Ascending aorta (tissue), 2 donors: ENCODE measurements around the gene PCDHB16. TPM values are rescaled to one million over a fixed set of nuclear protein-coding genes. Genes with fewer than 3 reads are reported as not detected.
A peak's percentile ranks its signal among the peaks of the same experiment; 100 is the strongest.
"Not testable (repeated sequence)": the region's sequence is repeated elsewhere in the genome, so short reads cannot be mapped to it uniquely, and the experiment has no call there.

Experiments
- DNase-seq, 2 donors: peaks; one replicate each; pipeline ENCODE4 v3.0.0-alpha.2; 2019; ENCODE audit warnings: low spot score in 2 of 2
- H3K27ac ChIP-seq, 2 donors: fragments of 200-600 bp; sonication (generic); one replicate each; pipeline ENCODE4 v1.5.1; 2016 to 2017; ENCODE audit warnings: mild to moderate bottlenecking in 1 of 2
- H3K27me3 ChIP-seq: fragments of 200-600 bp; sonication (generic); one replicate; pipeline ENCODE4 v1.5.1; 2017
- H3K36me3 ChIP-seq, 2 donors: fragments of 200-600 bp; sonication (generic); one replicate each; pipeline ENCODE4 v1.5.1; 2016
- H3K4me1 ChIP-seq, 2 donors: fragments of 200-600 bp; sonication (generic); one replicate each; pipeline ENCODE4 v1.5.1; 2016 to 2017; ENCODE audit warnings: mild to moderate bottlenecking in 1 of 2
- H3K4me3 ChIP-seq, 2 donors: fragments of 200-600 bp; sonication (generic); one replicate each; pipeline ENCODE4 v1.5.1; 2016 to 2017; ENCODE audit warnings: mild to moderate bottlenecking in 1 of 2
- H3K9me3 ChIP-seq, 2 donors: fragments of 200-600 bp; sonication (generic); one replicate each; pipeline ENCODE4 v1.5.1; 2016
- intact Hi-C: fragments of 100-400 bp; cut with DNase I; formaldehyde crosslinking; loops from one replicate; pipeline ENCODE4 v1.15.1; 2023
- total RNA-seq: library from RNA; depleted of rRNA; stranded (reverse); fragments of >200 nt; gene quantifications from one replicate; pipeline ENCODE4 v1.1.0, GENCODE V29; 2016
- TF ChIP-seq, protein P1 (sequence below), 3 experiments: fragments of 200-600 bp in 2 of 3; fragments of 450-650 bp in 1 of 3; sonication (generic) in 2 of 3; IDR thresholded peaks; one replicate each; pipeline ENCODE4 v1.5.1; 2016 to 2019; ENCODE audit warnings: antibody characterized with exemption in 3 of 3, mild to moderate bottlenecking in 1 of 3, moderate library complexity in 1 of 3

PCDHB16 gene
- total RNA-seq, 1 donor from 2014 or later, result 18.3 TPM

GRCh38 chr5:141223112-141223783 lies 41.1 kb downstream of the PCDHB16 start, which contains the start of gene PCDHB14:
TSS of gene PCDHB14 (plus strand) at chr5:141223343. CDS start at chr5:141223506, 163 bp downstream.
- Histone ChIP-seq H3K9me3 (peaks cover 73 to 98% of the 10 kb centered on the region in 2 donors), H3K4me1 (no peaks in the 10 kb centered on the region), H3K4me3 (peak within 1 kb of the TSS; percentile 22 to 43), H3K27ac (no peak within 1 kb of the TSS), H3K36me3 (peaks cover 0 to 7% of the 10 kb centered on the region in 2 donors), H3K27me3 (no peaks in the 10 kb centered on the region)
- DNase-seq, result no peak
- TF ChIP-seq, protein P1, sequence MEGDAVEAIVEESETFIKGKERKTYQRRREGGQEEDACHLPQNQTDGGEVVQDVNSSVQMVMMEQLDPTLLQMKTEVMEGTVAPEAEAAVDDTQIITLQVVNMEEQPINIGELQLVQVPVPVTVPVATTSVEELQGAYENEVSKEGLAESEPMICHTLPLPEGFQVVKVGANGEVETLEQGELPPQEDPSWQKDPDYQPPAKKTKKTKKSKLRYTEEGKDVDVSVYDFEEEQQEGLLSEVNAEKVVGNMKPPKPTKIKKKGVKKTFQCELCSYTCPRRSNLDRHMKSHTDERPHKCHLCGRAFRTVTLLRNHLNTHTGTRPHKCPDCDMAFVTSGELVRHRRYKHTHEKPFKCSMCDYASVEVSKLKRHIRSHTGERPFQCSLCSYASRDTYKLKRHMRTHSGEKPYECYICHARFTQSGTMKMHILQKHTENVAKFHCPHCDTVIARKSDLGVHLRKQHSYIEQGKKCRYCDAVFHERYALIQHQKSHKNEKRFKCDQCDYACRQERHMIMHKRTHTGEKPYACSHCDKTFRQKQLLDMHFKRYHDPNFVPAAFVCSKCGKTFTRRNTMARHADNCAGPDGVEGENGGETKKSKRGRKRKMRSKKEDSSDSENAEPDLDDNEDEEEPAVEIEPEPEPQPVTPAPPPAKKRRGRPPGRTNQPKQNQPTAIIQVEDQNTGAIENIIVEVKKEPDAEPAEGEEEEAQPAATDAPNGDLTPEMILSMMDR (IDR thresholded peaks at IDR 0.05), result no peak
- intact Hi-C loops, result no loop called here

DNA sequence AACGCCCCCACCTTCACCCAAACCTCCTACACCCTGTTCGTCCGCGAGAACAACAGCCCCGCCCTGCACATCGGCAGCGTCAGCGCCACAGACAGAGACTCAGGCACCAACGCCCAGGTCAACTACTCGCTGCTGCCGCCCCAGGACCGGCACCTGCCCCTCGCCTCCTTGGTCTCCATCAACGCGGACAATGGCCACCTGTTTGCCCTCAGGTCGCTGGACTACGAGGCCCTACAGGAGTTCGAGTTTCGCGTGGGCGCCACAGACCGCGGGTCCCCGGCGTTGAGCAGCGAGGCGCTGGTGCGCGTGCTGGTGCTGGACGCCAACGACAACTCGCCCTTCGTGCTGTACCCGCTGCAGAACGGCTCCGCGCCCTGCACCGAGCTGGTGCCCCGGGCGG lies 42.7 kb downstream of the PCDHB16 start:
- H3K4me1 ChIP-seq, H3K27ac ChIP-seq, intact Hi-C loops, H3K27me3 ChIP-seq, DNase-seq, H3K4me3 ChIP-seq, H3K36me3 ChIP-seq: not testable (repeated sequence)
- peaks cover 63 to 92% of the 10 kb centered on the region in 2 donors for H3K9me3 ChIP-seq

- intact Hi-C loops, H3K4me3 ChIP-seq, H3K36me3 ChIP-seq, H3K27ac ChIP-seq, DNase-seq, H3K4me1 ChIP-seq, H3K27me3 ChIP-seq: not testable (repeated sequence)
- H3K9me3 ChIP-seq, result peaks cover 65 to 92% of the 10 kb centered on the region in 2 donors
Observed at GRCh38 chr5:141225421-141225820, 43.2 kb downstream of the PCDHB16 start.

- no peak for DNase-seq
- TF ChIP-seq, protein P1 (IDR thresholded peaks at IDR 0.05), result peak in 1 of 3 experiments; percentile 13
- Histone ChIP-seq H3K27me3 (no peaks in the 10 kb centered on the region), H3K4me3 (peak overlapping the region; percentile 16 to 42), H3K36me3 (no peaks in the 10 kb centered on the region), H3K9me3 (peaks cover 68 to 93% of the 10 kb centered on the region in 2 donors), H3K27ac (no peak overlapping the region), H3K4me1 (no peaks in the 10 kb centered on the region)
- intact Hi-C loops, result no loop called here
Observed at GRCh38 chr5:141234109-141234667, 52.0 kb downstream of the PCDHB16 start.

Other genes starting within 250 kb of the PCDHB16 start
- not detected for gene PCDHAC2, start 215.9 kb upstream of the PCDHB16 start, total RNA-seq
- gene PCDHB1, start 131.0 kb upstream of the PCDHB16 start, total RNA-seq, result not detected
- gene PCDHB2, start 87.8 kb upstream of the PCDHB16 start, total RNA-seq, result 1.4 TPM
- gene PCDHB3, start 81.9 kb upstream of the PCDHB16 start, total RNA-seq, result 1.1 TPM
- gene PCDHB4, start 60.6 kb upstream of the PCDHB16 start, total RNA-seq, result 5.1 TPM
- 61.8 TPM for gene PCDHB5, start 47.2 kb upstream of the PCDHB16 start, total RNA-seq
- 1.5 TPM for gene PCDHB6, start 32.3 kb upstream of the PCDHB16 start, total RNA-seq
- gene PCDHB7, start 9.7 kb upstream of the PCDHB16 start, total RNA-seq, result 7.6 TPM
- gene PCDHB8, start 4.6 kb upstream of the PCDHB16 start, total RNA-seq, result 0.11 TPM
- gene PCDHB9, start 4.8 kb downstream of the PCDHB16 start, total RNA-seq, result 1.9 TPM
- gene PCDHB10, start 10.0 kb downstream of the PCDHB16 start, total RNA-seq, result 0.21 TPM
- gene PCDHB11, start 17.2 kb downstream of the PCDHB16 start, total RNA-seq, result 7.1 TPM
- gene PCDHB12, start 26.3 kb downstream of the PCDHB16 start, total RNA-seq, result 19.7 TPM
- gene PCDHB13, start 31.5 kb downstream of the PCDHB16 start, total RNA-seq, result 6.7 TPM
- gene PCDHB14, start 41.0 kb downstream of the PCDHB16 start, total RNA-seq, result 10.6 TPM
- 2.9 TPM for gene PCDHB15, start 63.0 kb downstream of the PCDHB16 start, total RNA-seq
- not detected for gene SLC25A2, start 121.7 kb downstream of the PCDHB16 start, total RNA-seq
- 30.1 TPM for gene TAF7, start 138.4 kb downstream of the PCDHB16 start, total RNA-seq
- not detected for gene PCDHGA1, start 148.1 kb downstream of the PCDHB16 start, total RNA-seq
- 4.9 TPM for gene PCDHGA2, start 156.4 kb downstream of the PCDHB16 start, total RNA-seq
- 9.2 TPM for gene PCDHGA3, start 161.4 kb downstream of the PCDHB16 start, total RNA-seq
- 1.8 TPM for gene PCDHGB1, start 167.7 kb downstream of the PCDHB16 start, total RNA-seq
- gene PCDHGA4, start 172.6 kb downstream of the PCDHB16 start, total RNA-seq, result 4.3 TPM
- gene PCDHGB2, start 177.6 kb downstream of the PCDHB16 start, total RNA-seq, result 12.2 TPM
- 4.5 TPM for gene PCDHGA5, start 181.8 kb downstream of the PCDHB16 start, total RNA-seq
- 14.4 TPM for gene PCDHGB3, start 187.9 kb downstream of the PCDHB16 start, total RNA-seq
- gene PCDHGA6, start 191.5 kb downstream of the PCDHB16 start, total RNA-seq, result 2.0 TPM
- 4.2 TPM for gene PCDHGA7, start 200.4 kb downstream of the PCDHB16 start, total RNA-seq
- gene PCDHGB4, start 205.3 kb downstream of the PCDHB16 start, total RNA-seq, result 3.6 TPM
- gene PCDHGA8, start 210.2 kb downstream of the PCDHB16 start, total RNA-seq, result 3.2 TPM
- 19.6 TPM for gene PCDHGB5, start 215.6 kb downstream of the PCDHB16 start, total RNA-seq
- 3.2 TPM for gene PCDHGA9, start 220.4 kb downstream of the PCDHB16 start, total RNA-seq
- gene PCDHGB6, start 225.6 kb downstream of the PCDHB16 start, total RNA-seq, result 3.9 TPM
- 4.4 TPM for gene PCDHGA10, start 230.6 kb downstream of the PCDHB16 start, total RNA-seq
- gene PCDHGB7, start 235.3 kb downstream of the PCDHB16 start, total RNA-seq, result 10.2 TPM
- 5.3 TPM for gene PCDHGA11, start 238.7 kb downstream of the PCDHB16 start, total RNA-seq
- gene PCDHGA12, start 248.1 kb downstream of the PCDHB16 start, total RNA-seq, result 18.5 TPM